Calu3 (cell line): Measurements from ENCODE around the gene SIX3. TPM values are rescaled to one million over a fixed set of nuclear protein-coding genes. Genes with fewer than 3 reads are reported as not detected.

Experiments
- Bru-seq: library from RNA; stranded (reverse); fragments of 400-500 nt; gene quantifications from one replicate; lab custom pipeline; 2021; lab: Mats Ljungman, UMichigan
- BruChase-seq, 2 experiments: library from RNA; stranded (reverse); fragments of 400-500 nt; gene quantifications; one replicate each; lab custom pipeline; 2021; lab: Mats Ljungman, UMichigan
- BruUV-seq: library from RNA; stranded (reverse); fragments of 400-500 nt; replicated peaks from 2 replicates; lab custom pipeline; 2021; lab: Mats Ljungman, UMichigan
- CTCF ChIA-PET: fragments of 300-600 bp; sonication (Branson Sonifier 250); formaldehyde crosslinking; loops from one replicate; lab custom pipeline; 2022; ENCODE audit warnings: antibody characterized with exemption; lab: Charles Lee
- DNase-seq: peaks from one replicate; pipeline ENCODE4 v3.0.0; 2022
- H3K27ac Mint-ChIP-seq: one replicate; pipeline ENCODE4 v1.8.0; 2022; ENCODE audit warnings: mixed read lengths; ENCODE audit not compliant: unreplicated experiment
- H3K27me3 Mint-ChIP-seq: one replicate; pipeline ENCODE4 v1.8.0; 2022; ENCODE audit warnings: mixed read lengths; ENCODE audit not compliant: unreplicated experiment
- H3K36me3 Mint-ChIP-seq: one replicate; pipeline ENCODE4 v1.8.0; 2022; ENCODE audit warnings: mild to moderate bottlenecking, moderate library complexity, mixed read lengths; ENCODE audit not compliant: insufficient read depth, unreplicated experiment
- H3K4me1 Mint-ChIP-seq: one replicate; pipeline ENCODE4 v1.8.0; 2022; ENCODE audit warnings: mild to moderate bottlenecking, low read depth, mixed read lengths; ENCODE audit not compliant: unreplicated experiment
- H3K4me3 Mint-ChIP-seq: one replicate; pipeline ENCODE4 v1.8.0; 2022; ENCODE audit warnings: mild to moderate bottlenecking, low read depth, moderate library complexity, mixed read lengths; ENCODE audit not compliant: unreplicated experiment
- H3K9me3 Mint-ChIP-seq: one replicate; pipeline ENCODE4 v1.8.0; 2022; ENCODE audit warnings: low read depth, mixed read lengths; ENCODE audit not compliant: unreplicated experiment
- CTCF ChIP-seq: fragments of 200-600 bp; IDR thresholded peaks from one replicate; pipeline ENCODE4 v1.8.0; 2022; ENCODE audit warnings: antibody characterized with exemption; ENCODE audit not compliant: unreplicated experiment
- intact Hi-C: fragments of 100-400 bp; cut with micrococcal nuclease; formaldehyde crosslinking; loops from one replicate; pipeline ENCODE4 v1.10.0; 2022; ENCODE audit not compliant: unreplicated experiment
- long read RNA-seq: library from polyadenylated mRNA; stranded (forward); transcript quantifications from one replicate; pipeline ENCODE4 v2.0.0, GENCODE V29; 2022
- total RNA-seq: library from RNA; stranded (reverse); gene quantifications from 2 replicates; pipeline ENCODE4 v1.2.3, GENCODE V29; 2022

SIX3 gene
- not detected in 2 replicates for total RNA-seq
- not detected for Bru-seq, nascent RNA
- percentile 16 among the genes with signal in this experiment for BruChase-seq, experiment 1, labeled RNA remaining after a 6-hour chase
- BruChase-seq, experiment 2, labeled RNA remaining after a 2-hour chase = not detected
- long read RNA-seq = 0 reads

- Mint-ChIP-seq H3K4me3 (peak within 1 kb of the TSS; percentile 78), H3K9me3 (no peaks in the 10 kb centered on the region), H3K27ac (no peak within 1 kb of the TSS), H3K36me3 (peaks cover 26% of the 10 kb centered on the region), H3K27me3 (peaks cover 84% of the 10 kb centered on the region), H3K4me1 (peaks cover 15% of the 10 kb centered on the region)
- DNase-seq = peak; percentile 48
- no peak for TF ChIP-seq CTCF
- CTCF ChIA-PET = no interaction called here
- no TSS peak for BruUV-seq
- intact Hi-C loops = no loop called here
Observed at GRCh38 chr2:44941551-44942234, at the start of gene SIX3. Gene SIX3, plus strand, starts transcription at chr2:44941702. Its CDS starts 403 bp downstream, at chr2:44942105.

- TF ChIP-seq CTCF = no peak
- Mint-ChIP-seq H3K4me1 (no peaks in the 10 kb centered on the region), H3K36me3 (no peaks in the 10 kb centered on the region), H3K27ac (no peak overlapping the region), H3K9me3 (peaks cover 3% of the 10 kb centered on the region), H3K27me3 (peaks cover 21% of the 10 kb centered on the region), H3K4me3 (no peak overlapping the region)
- BruUV-seq = no TSS peak
- intact Hi-C loops = no loop called here
- CTCF ChIA-PET = interaction anchor here (0.7 to 1.0 kb wide), 2 partner anchors 62 to 675 kb away, joined by 3 to 5 read pairs; no protein-coding TSS in a partner anchor
- no peak for DNase-seq
Observed at GRCh38 chr2:44894058-44894457, 47.4 kb upstream of the SIX3 start.

GRCh38 chr2:44895061-44895460, 46.4 kb upstream of the SIX3 start:
- no peak for TF ChIP-seq CTCF
- peaks cover 3% of the 10 kb centered on the region for H3K9me3 Mint-ChIP-seq
- intact Hi-C loops = no loop called here
- H3K27me3 Mint-ChIP-seq = peaks cover 31% of the 10 kb centered on the region
- no peaks in the 10 kb centered on the region for H3K36me3 Mint-ChIP-seq
- no peak overlapping the region for H3K27ac Mint-ChIP-seq
- H3K4me3 Mint-ChIP-seq = no peak overlapping the region
- no peaks in the 10 kb centered on the region for H3K4me1 Mint-ChIP-seq
- DNase-seq = no peak
- no TSS peak for BruUV-seq
- CTCF ChIA-PET = interaction anchor here (0.7 to 4.1 kb wide), 5 partner anchors 17 to 682 kb away, joined by 3 to 33 read pairs (median 4); no protein-coding TSS in a partner anchor

GRCh38 chr2:44897406-44897805, 44.1 kb upstream of the SIX3 start:
- Mint-ChIP-seq H3K27ac (no peak overlapping the region), H3K36me3 (no peaks in the 10 kb centered on the region), H3K27me3 (peaks cover 54% of the 10 kb centered on the region), H3K4me3 (no peak overlapping the region), H3K9me3 (no peaks in the 10 kb centered on the region), H3K4me1 (no peaks in the 10 kb centered on the region)
- DNase-seq = peak; percentile 9
- intact Hi-C loops = loop anchor here (1.0 kb wide), 1 partner anchor 58 kb away; no protein-coding TSS in a partner anchor
- no peak for TF ChIP-seq CTCF
- BruUV-seq = no TSS peak
- CTCF ChIA-PET = interaction anchor here (1.0 to 4.1 kb wide), 2 partner anchors 21 to 58 kb away, joined by 3 to 33 read pairs; no protein-coding TSS in a partner anchor
